DND-41 (cell line): ENCODE measurements around the gene MARCKSL1.
A peak's percentile ranks its signal among the peaks of the same experiment; 100 is the strongest.

Source experiments
- ATAC-seq: fragments of 200-7000 bp; cut with Tn5 transposase; 3 replicates; pipeline ENCODE4 v1.9.1; 2021; ENCODE audit warnings: low read depth; ENCODE audit not compliant: insufficient read depth
- DNase-seq: peaks from one replicate; pipeline ENCODE4 v3.0.0-alpha.2; 2020
- H2AFZ ChIP-seq: 2 replicates; pipeline ENCODE4 v1.6.0; 2012; ENCODE audit warnings: low read depth, low read length
- H3K27ac ChIP-seq: 2 replicates; pipeline ENCODE4 v1.5.1; 2012; ENCODE audit warnings: low read length, inconsistent platforms
- H3K27me3 ChIP-seq: fragments of 200-600 bp; sonication (generic); 2 replicates; pipeline ENCODE4 v1.6.0; 2012; ENCODE audit warnings: low read length, mild to moderate bottlenecking, inconsistent platforms; ENCODE audit not compliant: insufficient read depth, poor library complexity
- H3K36me3 ChIP-seq: 2 replicates; pipeline ENCODE4 v1.5.1; 2012; ENCODE audit warnings: low read length, inconsistent platforms; ENCODE audit not compliant: insufficient read depth
- H3K4me1 ChIP-seq: 2 replicates; pipeline ENCODE4 v1.5.1; 2012; ENCODE audit warnings: mild to moderate bottlenecking, low read length; ENCODE audit not compliant: insufficient read depth
- H3K4me2 ChIP-seq: 2 replicates; pipeline ENCODE4 v1.6.0; 2012; ENCODE audit warnings: mild to moderate bottlenecking, moderate library complexity, low read length, inconsistent platforms; ENCODE audit not compliant: insufficient read depth
- H3K4me3 ChIP-seq, 2 experiments: fragments of 200-600 bp in 1 of 2; shearing (Covaris generic) in 1 of 2; 2 replicates each; pipeline ENCODE4 v1.5.1; 2012 to 2016; ENCODE audit warnings: inconsistent platforms in 2 of 2, low read length in 2 of 2, mild to moderate bottlenecking in 2 of 2, low read depth in 1 of 2, moderate library complexity in 1 of 2
- H3K79me2 ChIP-seq: 2 replicates; pipeline ENCODE4 v1.6.0; 2012; ENCODE audit warnings: low read length, inconsistent platforms; ENCODE audit not compliant: insufficient read depth
- H3K9ac ChIP-seq: 2 replicates; pipeline ENCODE4 v1.6.0; 2012; ENCODE audit warnings: low read depth, mild to moderate bottlenecking, inconsistent platforms, low read length, moderate library complexity
- H3K9me3 ChIP-seq: 2 replicates; pipeline ENCODE4 v1.5.1; 2012; ENCODE audit warnings: low read length, moderate library complexity, mild to moderate bottlenecking, inconsistent platforms; ENCODE audit not compliant: insufficient read depth, severe bottlenecking
- H4K20me1 ChIP-seq: 2 replicates; pipeline ENCODE4 v1.6.0; 2012; ENCODE audit warnings: low read length; ENCODE audit not compliant: insufficient read depth
- EZH2 ChIP-seq: IDR thresholded peaks from 3 replicates; pipeline ENCODE4 v1.6.1; 2012; ENCODE audit warnings: borderline replicate concordance, low read depth, mild to moderate bottlenecking, moderate library complexity, low read length, inconsistent platforms; ENCODE audit not compliant: severe bottlenecking
- TF ChIP-seq, protein P1 (sequence below): IDR thresholded peaks from 2 replicates; pipeline ENCODE4 v1.5.1; 2012; ENCODE audit warnings: borderline replicate concordance, low read length, moderate library complexity, mild to moderate bottlenecking; ENCODE audit not compliant: poor library complexity, severe bottlenecking; ENCODE audit errors: extremely low read depth

Gene MARCKSL1

DNA sequence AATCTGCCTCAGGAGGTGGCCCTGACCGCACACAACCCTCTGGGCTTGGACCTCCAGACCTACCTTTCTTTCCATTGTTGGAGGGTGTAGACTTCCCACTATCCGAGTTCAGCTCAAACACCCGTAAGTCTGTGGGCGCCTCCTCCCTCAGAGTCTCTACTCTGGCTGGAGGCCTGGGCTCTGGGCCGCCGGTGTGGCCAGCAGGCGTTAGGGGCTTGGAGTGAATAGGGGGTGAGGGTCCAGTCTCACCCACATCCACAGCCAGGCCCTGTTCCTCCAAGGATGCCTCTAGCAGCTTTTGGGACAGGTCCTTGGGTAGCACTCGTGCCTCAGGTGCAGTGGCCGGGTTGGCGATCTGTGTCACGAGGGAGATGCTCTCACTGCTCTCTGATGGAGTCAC, 40.2 kb upstream of the MARCKSL1 start:
- Histone ChIP-seq H3K4me1 (peaks cover 13% of the 10 kb centered on the region), H3K79me2 (no peaks in the 10 kb centered on the region), H3K9ac (no peak overlapping the region), H3K36me3 (peaks cover 96% of the 10 kb centered on the region), H3K9me3 (no peaks in the 10 kb centered on the region), H4K20me1 (no peaks in the 10 kb centered on the region), H3K27me3 (no peaks in the 10 kb centered on the region), H3K4me3 (no peak overlapping the region), H2AFZ (no peak overlapping the region), H3K27ac (no peak overlapping the region), H3K4me2 (no peak overlapping the region)
- ATAC-seq: no peak
- no peak for DNase-seq
- no peak for TF ChIP-seq EZH2
- TF ChIP-seq, protein P1, sequence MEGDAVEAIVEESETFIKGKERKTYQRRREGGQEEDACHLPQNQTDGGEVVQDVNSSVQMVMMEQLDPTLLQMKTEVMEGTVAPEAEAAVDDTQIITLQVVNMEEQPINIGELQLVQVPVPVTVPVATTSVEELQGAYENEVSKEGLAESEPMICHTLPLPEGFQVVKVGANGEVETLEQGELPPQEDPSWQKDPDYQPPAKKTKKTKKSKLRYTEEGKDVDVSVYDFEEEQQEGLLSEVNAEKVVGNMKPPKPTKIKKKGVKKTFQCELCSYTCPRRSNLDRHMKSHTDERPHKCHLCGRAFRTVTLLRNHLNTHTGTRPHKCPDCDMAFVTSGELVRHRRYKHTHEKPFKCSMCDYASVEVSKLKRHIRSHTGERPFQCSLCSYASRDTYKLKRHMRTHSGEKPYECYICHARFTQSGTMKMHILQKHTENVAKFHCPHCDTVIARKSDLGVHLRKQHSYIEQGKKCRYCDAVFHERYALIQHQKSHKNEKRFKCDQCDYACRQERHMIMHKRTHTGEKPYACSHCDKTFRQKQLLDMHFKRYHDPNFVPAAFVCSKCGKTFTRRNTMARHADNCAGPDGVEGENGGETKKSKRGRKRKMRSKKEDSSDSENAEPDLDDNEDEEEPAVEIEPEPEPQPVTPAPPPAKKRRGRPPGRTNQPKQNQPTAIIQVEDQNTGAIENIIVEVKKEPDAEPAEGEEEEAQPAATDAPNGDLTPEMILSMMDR: no peak

DNA sequence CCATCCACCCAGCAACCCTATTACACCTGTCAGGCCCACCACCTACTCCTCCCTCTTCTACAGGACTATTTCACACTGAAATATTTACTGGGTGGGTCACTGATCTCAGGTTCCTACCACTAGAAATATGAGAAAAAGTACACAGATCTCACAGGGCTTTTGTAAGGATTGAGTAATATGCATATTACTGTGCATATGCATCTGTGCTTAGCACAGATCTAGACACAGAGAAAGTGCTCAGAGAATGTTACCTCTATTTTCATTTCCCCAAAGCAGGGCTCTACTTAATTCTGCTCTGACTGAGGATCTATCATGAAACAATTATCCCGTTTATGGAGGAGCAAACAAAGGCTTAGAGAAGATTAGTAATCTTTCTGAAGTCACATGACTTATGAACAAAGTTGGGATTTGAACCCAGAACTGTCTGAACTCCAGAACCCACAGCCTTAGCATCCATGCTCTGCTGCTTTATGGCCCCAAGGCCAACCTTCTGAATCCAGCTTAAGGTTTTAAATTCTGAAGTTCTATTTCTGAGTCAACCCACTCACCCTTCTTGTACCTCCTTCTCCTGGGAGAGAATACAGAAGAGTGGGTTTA, 38.1 kb upstream of the MARCKSL1 start:
- TF ChIP-seq EZH2: no peak
- TF ChIP-seq, protein P1: no peak
- Histone ChIP-seq H3K27me3 (no peaks in the 10 kb centered on the region), H4K20me1 (0 out of 2 replicates have a peak, but pooled peaks cover 4% of the 10 kb centered on the region), H3K4me1 (peaks cover 13% of the 10 kb centered on the region), H3K9ac (no peak overlapping the region), H3K27ac (no peak overlapping the region), H3K4me2 (no peak overlapping the region), H2AFZ (no peak overlapping the region), H3K9me3 (no peaks in the 10 kb centered on the region), H3K79me2 (no peaks in the 10 kb centered on the region), H3K4me3 (no peak overlapping the region), H3K36me3 (peaks cover 80% of the 10 kb centered on the region)
- DNase-seq (no peak), ATAC-seq (no peak)

DNA sequence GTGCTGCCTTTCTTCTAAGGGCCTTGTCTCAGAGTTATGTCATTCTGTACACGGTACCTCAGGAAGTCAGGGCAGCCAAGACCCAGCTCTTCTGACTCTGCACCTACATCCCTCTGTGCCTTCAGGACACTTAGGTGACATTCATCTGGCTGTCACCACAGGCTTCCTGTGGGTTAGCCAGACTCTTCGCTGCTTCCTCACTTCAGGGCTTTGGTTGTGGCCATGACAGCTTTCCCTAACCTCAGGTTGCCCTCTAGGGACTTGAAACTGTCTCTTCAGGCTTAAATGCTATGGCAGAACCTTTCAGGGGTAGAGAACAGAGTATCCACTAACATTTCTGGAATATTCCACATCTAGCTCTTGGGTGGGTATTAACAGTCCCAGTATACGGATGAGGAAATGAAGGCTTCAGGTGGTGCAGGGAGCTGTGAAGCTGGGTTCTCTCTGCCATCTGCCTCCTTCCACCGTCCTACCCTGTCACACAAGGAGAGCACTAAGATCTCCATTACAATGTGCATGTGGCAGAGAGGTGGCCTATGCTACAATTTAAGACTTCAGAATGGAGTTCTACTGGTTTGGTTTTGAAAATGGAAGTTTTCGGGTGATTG, 36.2 kb upstream of the MARCKSL1 start:
- Histone ChIP-seq H3K9me3 (no peaks in the 10 kb centered on the region), H3K27me3 (no peaks in the 10 kb centered on the region), H3K4me3 (no peak overlapping the region), H3K27ac (no peak overlapping the region), H3K4me1 (peaks cover 13% of the 10 kb centered on the region), H3K4me2 (no peak overlapping the region), H3K36me3 (peaks cover 79% of the 10 kb centered on the region), H4K20me1 (0 out of 2 replicates have a peak, but pooled peaks cover 4% of the 10 kb centered on the region), H2AFZ (no peak overlapping the region), H3K79me2 (no peaks in the 10 kb centered on the region), H3K9ac (no peak overlapping the region)
- TF ChIP-seq, protein P1: peak; percentile 61
- TF ChIP-seq EZH2: no peak
- DNase-seq (peak; percentile 77), ATAC-seq (peak; percentile 96)
